Activated T-helper 17 cell treated with anti-CD3 and anti-CD28 coated beads, Interleukin-2, amount 50 U/mL, for 72 hours (primary cell): Measurements from ENCODE around the gene COQ7. TPM values are rescaled to one million over a fixed set of nuclear protein-coding genes. Genes with fewer than 3 reads are reported as not detected.

Source experiments
- ATAC-seq: fragments of 150-1000 bp; cut with Tn5 transposase; replicated peaks from 2 replicates; pipeline ENCODE4 v1.10.0; 2021; ENCODE audit warnings: mild to moderate bottlenecking, moderate library complexity
- H3K27ac Mint-ChIP-seq: one replicate; pipeline ENCODE4 v1.8.0; 2022; ENCODE audit warnings: mixed read lengths
- H3K27me3 Mint-ChIP-seq: one replicate; pipeline ENCODE4 v1.8.0; 2022; ENCODE audit warnings: mixed read lengths
- H3K36me3 Mint-ChIP-seq: one replicate; pipeline ENCODE4 v1.8.0; 2022; ENCODE audit warnings: low read depth, mild to moderate bottlenecking, mixed read lengths
- H3K4me1 Mint-ChIP-seq: one replicate; pipeline ENCODE4 v1.8.0; 2022; ENCODE audit warnings: mixed read lengths
- H3K4me3 Mint-ChIP-seq: one replicate; pipeline ENCODE4 v1.8.0; 2022; ENCODE audit warnings: mild to moderate bottlenecking, mixed read lengths
- H3K9me3 Mint-ChIP-seq: one replicate; pipeline ENCODE4 v1.8.0; 2022; ENCODE audit warnings: mixed read lengths
- total RNA-seq, 2 donors: library from RNA; stranded (reverse); gene quantifications; one replicate each; pipeline ENCODE4 v1.2.3, GENCODE V29; 2022

The COQ7 gene
- total RNA-seq, 2 donors from 2014 or later: 11.6 to 18.2 TPM

GRCh38 chr16:19113577-19114358 lies 46.4 kb downstream of the COQ7 start, which contains the start of gene ITPRIPL2:
Gene ITPRIPL2 (plus strand): TSS chr16:19113964. CDS start chr16:19114462, 498 bp downstream.
- ATAC-seq: peak; percentile 33
- H3K27ac Mint-ChIP-seq: no peak within 1 kb of the TSS

GRCh38 chr16:19114359-19115147 lies 47.1 kb downstream of the COQ7 start:
- Mint-ChIP-seq H3K27me3 (peaks cover 17% of the 10 kb centered on the region), H3K9me3 (no peaks in the 10 kb centered on the region), H3K4me3 (peak overlapping the region; percentile 37), H3K27ac (no peak overlapping the region), H3K36me3 (peaks cover 5% of the 10 kb centered on the region), H3K4me1 (peaks cover 11% of the 10 kb centered on the region)
- peak; percentile 11 for ATAC-seq

More at GRCh38 chr16:19113577-19114358, 46.4 kb downstream of the COQ7 start, which contains the start of gene ITPRIPL2:
- Mint-ChIP-seq H3K4me3 (peak within 1 kb of the TSS; percentile 58), H3K4me1 (peaks cover 6% of the 10 kb centered on the region), H3K27me3 (peaks cover 17% of the 10 kb centered on the region), H3K36me3 (peaks cover under 1% of the 10 kb centered on the region), H3K9me3 (no peaks in the 10 kb centered on the region)

GRCh38 chr16:19115148-19116021 lies 48.0 kb downstream of the COQ7 start:
- Mint-ChIP-seq H3K9me3 (no peaks in the 10 kb centered on the region), H3K4me1 (peaks cover 11% of the 10 kb centered on the region), H3K27ac (no peak overlapping the region), H3K27me3 (peaks cover 17% of the 10 kb centered on the region), H3K4me3 (peak overlapping the region; percentile 37), H3K36me3 (peaks cover 5% of the 10 kb centered on the region)
- no peak for ATAC-seq

GRCh38 chr16:19116711-19117449 lies 49.5 kb downstream of the COQ7 start:
- peak overlapping the region; percentile 41 for H3K4me3 Mint-ChIP-seq
- ATAC-seq: no peak
- H3K36me3 Mint-ChIP-seq: peaks cover 5% of the 10 kb centered on the region
- peaks cover 11% of the 10 kb centered on the region for H3K4me1 Mint-ChIP-seq
- H3K9me3 Mint-ChIP-seq: no peaks in the 10 kb centered on the region
- peak overlapping the region; percentile 77 for H3K27ac Mint-ChIP-seq
- peaks cover 13% of the 10 kb centered on the region for H3K27me3 Mint-ChIP-seq

GRCh38 chr16:19118938-19119431 lies 51.6 kb downstream of the COQ7 start:
- Mint-ChIP-seq H3K4me1 (peaks cover 16% of the 10 kb centered on the region), H3K9me3 (no peaks in the 10 kb centered on the region), H3K4me3 (peak overlapping the region; percentile 73), H3K27me3 (no peaks in the 10 kb centered on the region), H3K27ac (peak overlapping the region; percentile 82), H3K36me3 (peaks cover 5% of the 10 kb centered on the region)
- ATAC-seq: peak; percentile 63

- peak; percentile 50 for ATAC-seq
- Mint-ChIP-seq H3K27me3 (no peaks in the 10 kb centered on the region), H3K36me3 (peaks cover 5% of the 10 kb centered on the region), H3K4me3 (peak overlapping the region; percentile 73), H3K27ac (peak overlapping the region; percentile 82), H3K4me1 (peaks cover 16% of the 10 kb centered on the region), H3K9me3 (no peaks in the 10 kb centered on the region)
Measured at GRCh38 chr16:19119564-19119963, 52.1 kb downstream of the COQ7 start.

GRCh38 chr16:19123535-19124178 lies 56.2 kb downstream of the COQ7 start:
- Mint-ChIP-seq H3K27ac (no peak overlapping the region), H3K4me1 (peaks cover 15% of the 10 kb centered on the region), H3K36me3 (peaks cover 5% of the 10 kb centered on the region), H3K9me3 (no peaks in the 10 kb centered on the region), H3K4me3 (no peak overlapping the region), H3K27me3 (peaks cover 3% of the 10 kb centered on the region)
- ATAC-seq: no peak

- no peaks in the 10 kb centered on the region for H3K36me3 Mint-ChIP-seq
- H3K9me3 Mint-ChIP-seq: no peaks in the 10 kb centered on the region
- peaks cover 22% of the 10 kb centered on the region for H3K4me1 Mint-ChIP-seq
- H3K27ac Mint-ChIP-seq: no peak overlapping the region
- H3K27me3 Mint-ChIP-seq: peaks cover 6% of the 10 kb centered on the region
- no peak for ATAC-seq
- no peak overlapping the region for H3K4me3 Mint-ChIP-seq
Measured at GRCh38 chr16:19126300-19126699, 58.9 kb downstream of the COQ7 start.

- peak; percentile 88 for ATAC-seq
- Mint-ChIP-seq H3K27ac (peak overlapping the region; percentile 90), H3K4me1 (peaks cover 24% of the 10 kb centered on the region), H3K4me3 (peak overlapping the region; percentile 72), H3K36me3 (no peaks in the 10 kb centered on the region), H3K9me3 (no peaks in the 10 kb centered on the region), H3K27me3 (peaks cover 6% of the 10 kb centered on the region)
Measured at GRCh38 chr16:19127205-19127604, 59.8 kb downstream of the COQ7 start.

GRCh38 chr16:19127674-19128131 lies 60.3 kb downstream of the COQ7 start:
- peak; percentile 68 for ATAC-seq

GRCh38 chr16:19128454-19129200 lies 61.2 kb downstream of the COQ7 start:
- H3K4me3 Mint-ChIP-seq: no peak overlapping the region
- H3K4me1 Mint-ChIP-seq: peaks cover 20% of the 10 kb centered on the region
- H3K9me3 Mint-ChIP-seq: no peaks in the 10 kb centered on the region
- no peaks in the 10 kb centered on the region for H3K36me3 Mint-ChIP-seq
- peaks cover 6% of the 10 kb centered on the region for H3K27me3 Mint-ChIP-seq
- no peak overlapping the region for H3K27ac Mint-ChIP-seq
- ATAC-seq: no peak

More at GRCh38 chr16:19127674-19128131, 60.3 kb downstream of the COQ7 start:
- peak overlapping the region; percentile 72 for H3K4me3 Mint-ChIP-seq
- peaks cover 6% of the 10 kb centered on the region for H3K27me3 Mint-ChIP-seq
- peaks cover 20% of the 10 kb centered on the region for H3K4me1 Mint-ChIP-seq
- no peaks in the 10 kb centered on the region for H3K36me3 Mint-ChIP-seq
- H3K9me3 Mint-ChIP-seq: no peaks in the 10 kb centered on the region
- H3K27ac Mint-ChIP-seq: peak overlapping the region; percentile 90
